IMR-90 (cell line): ENCODE data around the gene ACSS2. TPM values are rescaled to one million over a fixed set of nuclear protein-coding genes. Genes with fewer than 3 reads are reported as not detected.

Source experiments
- ATAC-seq: fragments of 200-7000 bp; cut with Tn5 transposase; 2 replicates; pipeline ENCODE4 v1.9.1; 2020; ENCODE audit warnings: low read depth, mild to moderate bottlenecking, moderate library complexity
- BruUV-seq: library from RNA; stranded (reverse); fragments of 400-500 nt; replicated peaks from 2 replicates; lab custom pipeline; 2021; lab: Mats Ljungman, UMichigan
- CTCF ChIA-PET: fragments of 300-600 bp; formaldehyde crosslinking; extraction: SDS; loops from one replicate; lab custom pipeline; 2021; ENCODE audit warnings: antibody characterized with exemption; lab: Yijun Ruan, JAX
- POLR2A ChIA-PET: fragments of 300-600 bp; sonication (Branson Sonifier 250); formaldehyde crosslinking; loops from one replicate; lab custom pipeline; 2022; ENCODE audit warnings: antibody characterized with exemption; ENCODE audit not compliant: unreplicated experiment; lab: Charles Lee
- DNase-seq: peaks from one replicate; pipeline ENCODE4 v3.0.0; 2013
- H2AFZ ChIP-seq: replicated peaks from 2 replicates; pipeline ENCODE3; 2013; ENCODE audit warnings: low read length, mild to moderate bottlenecking; ENCODE audit not compliant: poor library complexity
- H2AK5ac ChIP-seq: 2 replicates; pipeline ENCODE4 v1.6.1; 2013; ENCODE audit warnings: low read depth, low read length, inconsistent platforms
- H2AK9ac ChIP-seq: replicated peaks from 2 replicates; pipeline ENCODE3; 2013; ENCODE audit warnings: mild to moderate bottlenecking, low read depth, low read length, moderate library complexity; ENCODE audit not compliant: poor library complexity
- H2BK120ac ChIP-seq: 2 replicates; pipeline ENCODE4 v1.6.1; 2013; ENCODE audit warnings: low read depth, low read length, inconsistent platforms
- H2BK15ac ChIP-seq: 3 replicates; pipeline ENCODE4 v1.6.1; 2013; ENCODE audit warnings: low read depth, low read length, inconsistent platforms
- H2BK20ac ChIP-seq: 2 replicates; pipeline ENCODE4 v1.6.1; 2013; ENCODE audit warnings: low read depth, mild to moderate bottlenecking, inconsistent platforms, low read length, moderate library complexity
- H2BK5ac ChIP-seq: 2 replicates; pipeline ENCODE4 v1.6.1; 2013; ENCODE audit warnings: mild to moderate bottlenecking, low read depth, low read length, inconsistent platforms; ENCODE audit not compliant: poor library complexity, severe bottlenecking
- H3K14ac ChIP-seq: replicated peaks from 2 replicates; pipeline ENCODE4 v1.6.1; 2013; ENCODE audit warnings: low read depth, low read length, inconsistent platforms
- H3K18ac ChIP-seq: 2 replicates; pipeline ENCODE4 v1.6.1; 2013; ENCODE audit warnings: low read depth, low read length, control low read depth
- H3K23ac ChIP-seq: 2 replicates; pipeline ENCODE4 v1.6.1; 2013; ENCODE audit warnings: low read depth, low read length, inconsistent platforms
- H3K27ac ChIP-seq: 2 replicates; pipeline ENCODE4 v1.5.1; 2013; ENCODE audit warnings: mild to moderate bottlenecking, control low read depth, low read length; ENCODE audit not compliant: insufficient read depth
- H3K27me3 ChIP-seq: 2 replicates; pipeline ENCODE4 v1.6.1; 2013; ENCODE audit warnings: low read length; ENCODE audit not compliant: control insufficient read depth, insufficient read depth
- H3K36me3 ChIP-seq: 2 replicates; pipeline ENCODE4 v1.6.1; 2013; ENCODE audit warnings: low read length, mixed read lengths; ENCODE audit not compliant: control insufficient read depth, insufficient read depth
- H3K4ac ChIP-seq: 2 replicates; pipeline ENCODE4 v1.6.1; 2013; ENCODE audit warnings: low read depth, low read length, inconsistent platforms
- H3K4me1 ChIP-seq: 2 replicates; pipeline ENCODE4 v1.6.1; 2013; ENCODE audit warnings: low read length, mixed read lengths; ENCODE audit not compliant: control insufficient read depth, insufficient read depth
- H3K4me2 ChIP-seq: 2 replicates; pipeline ENCODE4 v1.6.1; 2013; ENCODE audit warnings: low read depth, mild to moderate bottlenecking, control low read depth, low read length, moderate library complexity
- H3K4me3 ChIP-seq: 2 replicates; pipeline ENCODE4 v1.5.1; 2013; ENCODE audit warnings: low read depth, mild to moderate bottlenecking, control low read depth, low read length, moderate library complexity; ENCODE audit not compliant: insufficient read depth
- H3K56ac ChIP-seq: 2 replicates; pipeline ENCODE4 v1.6.1; 2013; ENCODE audit warnings: low read length, inconsistent platforms; ENCODE audit not compliant: insufficient read depth; ENCODE audit errors: extremely low read depth
- H3K79me1 ChIP-seq, 2 experiments: 2 replicates each; pipeline ENCODE4 v1.6.1; 2013; ENCODE audit warnings: low read length in 2 of 2, inconsistent platforms in 1 of 2, low read depth in 1 of 2
- H3K9ac ChIP-seq: 2 replicates; pipeline ENCODE4 v1.6.1; 2013; ENCODE audit warnings: low read depth, low read length, control low read depth
- H3K9me1 ChIP-seq: 2 replicates; pipeline ENCODE4 v1.6.1; 2013; ENCODE audit warnings: low read length, inconsistent platforms; ENCODE audit not compliant: insufficient read depth
- H3K9me3 ChIP-seq: 2 replicates; pipeline ENCODE4 v1.6.1; 2013; ENCODE audit warnings: low read length; ENCODE audit not compliant: control insufficient read depth, insufficient read depth
- H4K20me1 ChIP-seq: 2 replicates; pipeline ENCODE4 v1.6.1; 2013; ENCODE audit warnings: low read length, inconsistent platforms; ENCODE audit not compliant: insufficient read depth
- H4K5ac ChIP-seq: 2 replicates; pipeline ENCODE4 v1.6.1; 2013; ENCODE audit warnings: mild to moderate bottlenecking, low read depth, low read length, control low read depth
- H4K8ac ChIP-seq, 2 experiments: 2 replicates each; pipeline ENCODE4 v1.6.1; 2013; ENCODE audit warnings: low read depth in 2 of 2, low read length in 2 of 2, control low read depth in 1 of 2, inconsistent platforms in 1 of 2
- H4K91ac ChIP-seq: 2 replicates; pipeline ENCODE4 v1.6.1; 2013; ENCODE audit warnings: low read depth, low read length, inconsistent platforms; ENCODE audit not compliant: insufficient read depth
- BHLHE40 ChIP-seq: fragments of 150-350 bp; IDR thresholded peaks from 2 replicates; pipeline ENCODE4 v1.6.1; 2016; ENCODE audit warnings: mild to moderate bottlenecking, low read depth, low read length
- CEBPB ChIP-seq: IDR thresholded peaks from 2 replicates; pipeline ENCODE4 v1.6.1; 2012; ENCODE audit warnings: low read depth, low read length, improper control_type of control experiment
- CHD1 ChIP-seq: IDR thresholded peaks from 2 replicates; pipeline ENCODE4 v1.6.1; 2012; ENCODE audit warnings: low read depth, low read length, improper control_type of control experiment
- CTCF ChIP-seq: conservative IDR thresholded peaks from 2 replicates; pipeline ENCODE4 v1.5.1; 2012; ENCODE audit warnings: mild to moderate bottlenecking, low read depth, low read length, improper control_type of control experiment
- ELK1 ChIP-seq: fragments of 150-350 bp; IDR thresholded peaks from 2 replicates; pipeline ENCODE4 v1.6.1; 2016; ENCODE audit warnings: low read depth, mild to moderate bottlenecking, low read length, moderate library complexity, borderline replicate concordance
- FOS ChIP-seq: fragments of 150-350 bp; IDR thresholded peaks from 2 replicates; pipeline ENCODE4 v1.6.1; 2016; ENCODE audit warnings: low read depth, low read length
- NFE2L2 ChIP-seq: fragments of 150-350 bp; IDR thresholded peaks from 2 replicates; pipeline ENCODE4 v1.6.1; 2016; ENCODE audit warnings: low read depth, mild to moderate bottlenecking, low read length
- POLR2A ChIP-seq: IDR thresholded peaks from 2 replicates; pipeline ENCODE4 v1.6.1; 2012; ENCODE audit warnings: mild to moderate bottlenecking, low read depth, low read length
- RAD21 ChIP-seq: IDR thresholded peaks from 2 replicates; pipeline ENCODE4 v1.6.1; 2012; ENCODE audit warnings: low read length, improper control_type of control experiment
- RCOR1 ChIP-seq: IDR thresholded peaks from 2 replicates; pipeline ENCODE4 v1.6.1; 2012; ENCODE audit warnings: mild to moderate bottlenecking, low read length, improper control_type of control experiment; ENCODE audit not compliant: insufficient replicate concordance
- RFX5 ChIP-seq: IDR thresholded peaks from 2 replicates; pipeline ENCODE4 v1.8.0; 2012; ENCODE audit warnings: low read depth, mild to moderate bottlenecking, low read length, moderate library complexity
- SMC3 ChIP-seq: fragments of 150-350 bp; IDR thresholded peaks from 2 replicates; pipeline ENCODE4 v1.6.1; 2016; ENCODE audit warnings: low read depth, mild to moderate bottlenecking, antibody characterized with exemption, low read length, moderate library complexity
- whole genome bisulfite sequencing, 2 experiments: methylation state at CpG; one replicate each; pipeline versions ENCODE4 v1.1.5 to v1.1.7; 2013; ENCODE audit warnings: missing lambda C conversion rate in 2 of 2; ENCODE audit not compliant: insufficient read length in 1 of 2; ENCODE audit errors: extremely low coverage in 2 of 2; 5-methylcytosine and 5-hydroxymethylcytosine counted together
- dilution Hi-C: fragments of 300-500 bp; cut with HindIII; formaldehyde crosslinking; loops from one replicate; pipeline ENCODE4 v1.14.3; 2018; ENCODE audit warnings: low sequenced_read_pairs; ENCODE audit not compliant: unreplicated experiment
- in situ Hi-C: fragments of 300-500 bp; cut with MboI; formaldehyde crosslinking; loops from 3 replicates; pipeline ENCODE4 v1.14.3; 2019; ENCODE audit warnings: low sequenced_read_pairs, inconsistent platforms, mixed read lengths
- intact Hi-C: fragments of 100-400 bp; cut with micrococcal nuclease; formaldehyde crosslinking; loops from 2 replicates; pipeline ENCODE4 v1.10.0; 2022
- polyA plus RNA-seq, 3 experiments: library from polyadenylated mRNA; depleted of rRNA; stranded (reverse); fragments of >200 nt; gene quantifications; 2 replicates each; pipeline ENCODE4 v1.2.3, GENCODE V29; 2012; ENCODE audit warnings: low replicate concordance in 1 of 3
- total RNA-seq: library from RNA; depleted of rRNA; stranded (reverse); fragments of >200 nt; gene quantifications from 2 replicates; pipeline ENCODE4 v1.2.3, GENCODE V29; 2012

Gene ACSS2
- total and polyA plus RNA-seq, 2 of the 4 experiments (the other 2 are of a cell fraction), result 26.9 to 46.4 TPM

DNA sequence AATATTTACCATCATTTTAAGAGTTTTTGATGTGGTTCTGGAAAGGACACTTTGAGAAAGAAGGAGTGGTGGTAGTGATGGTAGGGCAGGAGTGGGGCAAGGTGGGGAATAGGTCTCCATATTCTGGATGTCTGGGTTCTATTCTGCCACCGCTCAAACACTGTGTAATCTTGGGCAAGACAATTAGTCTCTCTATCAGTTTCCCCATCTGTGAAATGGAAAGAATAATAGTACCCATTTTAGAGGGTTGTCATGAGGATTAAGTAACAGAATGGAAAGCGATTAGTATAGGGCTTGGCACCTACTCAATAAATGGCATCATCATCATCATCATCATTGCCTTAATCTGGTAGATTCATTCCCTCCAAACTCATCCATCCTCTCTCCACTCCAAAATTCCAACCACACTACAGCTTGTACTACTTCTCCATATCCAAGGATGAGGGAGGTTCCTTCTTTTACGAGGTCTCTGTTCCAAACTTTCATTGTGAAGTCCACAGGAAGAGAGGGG, 2.8 kb upstream of the ACSS2 start:
- 0 out of 2 replicates have a peak overlapping the region, but pooled peaks have one; percentile 5 for H3K14ac ChIP-seq
- H3K4me3 ChIP-seq, result no peak overlapping the region
- H3K9ac ChIP-seq, result no peak overlapping the region
- peak overlapping the region; percentile 74; the same call in 1 of the 2 replicates for H3K23ac ChIP-seq
- no peak overlapping the region for H3K4ac ChIP-seq
- no peaks in the 10 kb centered on the region for H3K27me3 ChIP-seq
- no peak overlapping the region for H3K18ac ChIP-seq
- H3K27ac ChIP-seq, result no peak overlapping the region
- intact Hi-C loops (loop anchor here (1.0 to 10.0 kb wide), 7 partner anchors 82 to 401 kb away; partner anchors contain the start of genes GSS, MMP24OS, MYH7B and TRPC4AP), in situ Hi-C loops (loop anchor here (5.0 to 25.0 kb wide), 2 partner anchors 84 to 389 kb away; partner anchors contain the start of genes GSS and MYH7B), dilution Hi-C loops (no loop called here)
- no peak overlapping the region for H4K91ac ChIP-seq
- CTCF ChIA-PET, result interaction anchor here (0.6 to 3.3 kb wide), 10 partner anchors 9 to 508 kb away, joined by 3 to 19 read pairs (median 3); partner anchors contain the start of genes GSS and MYH7B
- no peak overlapping the region for H3K4me2 ChIP-seq
- H3K9me3 ChIP-seq, result no peaks in the 10 kb centered on the region
- H2AK9ac ChIP-seq, result peak overlapping the region; percentile 35
- POLR2A ChIA-PET, result no interaction called here
- H2BK20ac ChIP-seq, result no peak overlapping the region
- H3K4me1 ChIP-seq, result peaks cover 14% of the 10 kb centered on the region
- H3K79me1 ChIP-seq, result peaks cover 13 to 52% of the 10 kb centered on the region in 2 experiments
- no peaks in the 10 kb centered on the region; the same call in 1 of the 2 replicates for H4K20me1 ChIP-seq
- BruUV-seq, result no TSS peak
- H4K8ac ChIP-seq, result peak overlapping the region in 1 of 2 experiments; percentile 73; a peak in 1 of 4 replicates
- no CpG with 5 or more reads among the region's 3 CpGs for WGBS, 2 experiments
- no peak overlapping the region for H2BK15ac ChIP-seq
- DNase-seq, result no peak
- no peak overlapping the region for H4K5ac ChIP-seq
- H3K9me1 ChIP-seq, result peaks cover 24% of the 10 kb centered on the region
- ATAC-seq, result no peak
- H2AFZ ChIP-seq, result peak overlapping the region; percentile 36
- H2BK5ac ChIP-seq, result no peak overlapping the region
- TF ChIP-seq SMC3 (no peak), RCOR1 (no peak), ELK1 (no peak), NFE2L2 (no peak), FOS (no peak), BHLHE40 (no peak), RFX5 (no peak), CEBPB (no peak), CHD1 (no peak), CTCF (no peak), POLR2A (no peak), RAD21 (no peak)
- no peak overlapping the region for H3K56ac ChIP-seq
- peak overlapping the region; percentile 18; the same call in 1 of the 2 replicates for H2AK5ac ChIP-seq
- no peaks in the 10 kb centered on the region for H3K36me3 ChIP-seq
- no peak overlapping the region for H2BK120ac ChIP-seq
